Prostate gland (tissue), 2 donors: ENCODE measurements around the gene RRP1. TPM values are rescaled to one million over a fixed set of nuclear protein-coding genes. Genes with fewer than 3 reads are reported as not detected.

Source experiments
- DNase-seq: peaks from one replicate; pipeline ENCODE4 v3.0.0-alpha.2; 2019; ENCODE audit warnings: low spot score
- H3K27ac ChIP-seq, 2 donors: fragments of 200-600 bp; sonication (generic); 2 replicates each; pipeline ENCODE4 v1.5.1; 2017 to 2019
- H3K27me3 ChIP-seq: fragments of 200-600 bp; sonication (generic); replicated peaks from 2 replicates; pipeline ENCODE4 v1.5.1; 2019; ENCODE audit not compliant: insufficient read depth
- H3K36me3 ChIP-seq, 2 donors: fragments of 200-600 bp; sonication (generic); 1 replicate in 1 of 2; 2 replicates in 1 of 2; pipeline versions ENCODE4 v1.5.1 to v1.8.1; 2017 to 2019
- H3K4me1 ChIP-seq: fragments of 200-600 bp; sonication (generic); replicated peaks from 2 replicates; pipeline ENCODE4 v1.5.1; 2019
- H3K4me3 ChIP-seq, 2 donors: fragments of 200-600 bp; sonication (generic); 2 replicates each; pipeline ENCODE4 v1.5.1; 2017 to 2019
- H3K9me3 ChIP-seq: fragments of 200-600 bp; sonication (generic); 2 replicates; pipeline ENCODE4 v1.5.1; 2017
- CTCF ChIP-seq, 4 experiments: fragments of 200-600 bp in 2 of 4; fragments of 450-650 bp in 2 of 4; sonication (generic) in 2 of 4; IDR thresholded peaks; 1 replicate in 3 of 4; 2 replicates in 1 of 4; pipeline ENCODE4 v1.5.1; 2016 to 2019; ENCODE audit warnings: antibody characterized with exemption in 4 of 4, mild to moderate bottlenecking in 2 of 4, moderate library complexity in 2 of 4
- POLR2A ChIP-seq: fragments of 450-650 bp; IDR thresholded peaks from one replicate; pipeline ENCODE4 v1.6.1; 2016; ENCODE audit warnings: antibody characterized with exemption, mild to moderate bottlenecking
- POLR2AphosphoS5 ChIP-seq: sonication (generic); formaldehyde crosslinking; IDR thresholded peaks from one replicate; pipeline ENCODE4 v1.6.1; 2017; ENCODE audit warnings: antibody characterized with exemption
- WGBS: methylation state at CpG from one replicate; pipeline ENCODE4 v1.1.5; 2018; 5-methylcytosine and 5-hydroxymethylcytosine counted together
- intact Hi-C: fragments of 100-400 bp; cut with DNase I; formaldehyde crosslinking; loops from one replicate; pipeline ENCODE4 v1.14.2; 2022
- total RNA-seq, 2 donors: library from RNA; depleted of rRNA; stranded (reverse); fragments of >200 nt; gene quantifications; one replicate each; pipeline ENCODE4 v1.1.0, GENCODE V29; 2016

RRP1 gene
- total RNA-seq, 2 donors from 2014 or later, result 29.4 to 37.5 TPM

GRCh38 chr21:43829575-43830119 lies 40.3 kb downstream of the RRP1 start:
- 72% methylated on average over 21 of the region's 22 CpGs for WGBS
- H3K9me3 ChIP-seq, result no peaks in the 10 kb centered on the region
- no peak for DNase-seq
- no peak overlapping the region for H3K4me3 ChIP-seq
- no peaks in the 10 kb centered on the region for H3K4me1 ChIP-seq
- no peaks in the 10 kb centered on the region for H3K36me3 ChIP-seq
- intact Hi-C loops, result no loop called here
- no peak overlapping the region for H3K27ac ChIP-seq
- no peaks in the 10 kb centered on the region for H3K27me3 ChIP-seq
- TF ChIP-seq POLR2A (no peak), CTCF (IDR thresholded peaks at IDR 0.05) (no peak), POLR2AphosphoS5 (no peak)

GRCh38 chr21:43832158-43832550 lies 42.8 kb downstream of the RRP1 start:
- intact Hi-C loops, result no loop called here
- H3K27me3 ChIP-seq, result no peaks in the 10 kb centered on the region
- H3K27ac ChIP-seq, result no peak overlapping the region
- TF ChIP-seq CTCF (IDR thresholded peaks at IDR 0.05), result no peak
- no peak for TF ChIP-seq POLR2AphosphoS5
- TF ChIP-seq POLR2A, result no peak
- H3K9me3 ChIP-seq, result no peaks in the 10 kb centered on the region
- no peak overlapping the region for H3K4me3 ChIP-seq
- no peaks in the 10 kb centered on the region for H3K36me3 ChIP-seq
- H3K4me1 ChIP-seq, result no peaks in the 10 kb centered on the region
- WGBS, result 93% methylated on average over 14 of the region's 14 CpGs
- DNase-seq, result no peak

GRCh38 chr21:43832648-43833047 lies 43.3 kb downstream of the RRP1 start:
- no peak overlapping the region for H3K4me3 ChIP-seq
- DNase-seq, result no peak
- no peaks in the 10 kb centered on the region for H3K27me3 ChIP-seq
- H3K9me3 ChIP-seq, result no peaks in the 10 kb centered on the region
- intact Hi-C loops, result no loop called here
- no peak overlapping the region for H3K27ac ChIP-seq
- 90% methylated on average over 10 of the region's 10 CpGs for WGBS
- no peaks in the 10 kb centered on the region for H3K4me1 ChIP-seq
- no peak for TF ChIP-seq POLR2AphosphoS5
- no peaks in the 10 kb centered on the region for H3K36me3 ChIP-seq

GRCh38 chr21:43834146-43834905 lies 44.9 kb downstream of the RRP1 start:
- DNase-seq, result no peak
- Histone ChIP-seq H3K27ac (no peak overlapping the region), H3K27me3 (no peaks in the 10 kb centered on the region), H3K36me3 (no peaks in the 10 kb centered on the region), H3K4me1 (no peaks in the 10 kb centered on the region), H3K9me3 (no peaks in the 10 kb centered on the region), H3K4me3 (no peak overlapping the region)
- TF ChIP-seq POLR2A, result no peak
- no peak for TF ChIP-seq CTCF (IDR thresholded peaks at IDR 0.05)
- TF ChIP-seq POLR2AphosphoS5, result no peak
- 91% methylated on average over 30 of the region's 30 CpGs for WGBS
- intact Hi-C loops, result no loop called here

- WGBS, result 62% methylated on average over 15 of the region's 15 CpGs
- H3K9me3 ChIP-seq, result no peaks in the 10 kb centered on the region
- no peak overlapping the region for H3K27ac ChIP-seq
- no peak for DNase-seq
- intact Hi-C loops, result no loop called here
- H3K27me3 ChIP-seq, result no peaks in the 10 kb centered on the region
- H3K4me1 ChIP-seq, result no peaks in the 10 kb centered on the region
- no peak overlapping the region for H3K4me3 ChIP-seq
- TF ChIP-seq CTCF (IDR thresholded peaks at IDR 0.05) (no peak), POLR2A (no peak), POLR2AphosphoS5 (no peak)
- H3K36me3 ChIP-seq, result no peaks in the 10 kb centered on the region
These were observed 45.7 kb downstream of the RRP1 start for GRCh38 chr21:43835050-43835449.
